HG03354 (cell line): ENCODE results near the gene SNX9.
A peak's percentile ranks its signal among the peaks of the same experiment; 100 is the strongest.
"Not testable (repeated sequence)": the region's sequence is repeated elsewhere in the genome, so short reads cannot be mapped to it uniquely, and the experiment has no call there.

ENCODE experiments used
- ATAC-seq: cut with Tn5 transposase; IDR thresholded peaks from one replicate; pipeline ENCODE4 v1.9.1; 2021; ENCODE audit warnings: mild to moderate bottlenecking; ENCODE audit not compliant: unreplicated experiment, poor library complexity, severe bottlenecking

Gene SNX9

GRCh38 chr6:157830354-157831017, 7.4 kb downstream of the SNX9 start:
- peak; percentile 97 for ATAC-seq

- no peak for ATAC-seq
Observed at GRCh38 chr6:157831018-157831369, 7.9 kb downstream of the SNX9 start.

- no peak for ATAC-seq
Observed at GRCh38 chr6:157831424-157832249, 8.6 kb downstream of the SNX9 start.

- ATAC-seq = no peak
Observed at GRCh38 chr6:157832250-157832967, 9.4 kb downstream of the SNX9 start.

- no peak for ATAC-seq
Observed at GRCh38 chr6:157834549-157834948, 11.5 kb downstream of the SNX9 start.

GRCh38 chr6:157838718-157839430, 15.8 kb downstream of the SNX9 start:
- ATAC-seq = no peak

GRCh38 chr6:157839606-157840005, 16.6 kb downstream of the SNX9 start:
- no peak for ATAC-seq

GRCh38 chr6:157840261-157840660, 17.2 kb downstream of the SNX9 start:
- no peak for ATAC-seq

GRCh38 chr6:157840776-157841175, 17.7 kb downstream of the SNX9 start:
- no peak for ATAC-seq

- ATAC-seq = peak; percentile 91
Observed at GRCh38 chr6:157841211-157841840, 18.3 kb downstream of the SNX9 start.

GRCh38 chr6:157842212-157842611, 19.2 kb downstream of the SNX9 start:
- ATAC-seq = no peak

- ATAC-seq = not testable (repeated sequence)
Observed at GRCh38 chr6:157844196-157844595, 21.1 kb downstream of the SNX9 start.

- ATAC-seq = no peak
Observed at GRCh38 chr6:157845493-157846259, 22.6 kb downstream of the SNX9 start.

GRCh38 chr6:157847846-157848245, 24.8 kb downstream of the SNX9 start:
- ATAC-seq = no peak

GRCh38 chr6:157848693-157849092, 25.6 kb downstream of the SNX9 start:
- ATAC-seq = no peak

GRCh38 chr6:157849288-157850017, 26.4 kb downstream of the SNX9 start:
- ATAC-seq = no peak

- no peak for ATAC-seq
Observed at GRCh38 chr6:157850030-157850429, 27.0 kb downstream of the SNX9 start.
